Left renal pelvis (tissue), 4 donors: ENCODE measurements around the gene PDCD1LG2. TPM values are rescaled to one million over a fixed set of nuclear protein-coding genes. Genes with fewer than 3 reads are reported as not detected.

Experiments
- DNase-seq, 4 donors: peaks; one replicate each; pipeline ENCODE4 v3.0.0-alpha.2; 2013; ENCODE audit warnings: low read depth in 4 of 4, low spot score in 3 of 4
- polyA plus RNA-seq, 4 donors: library from polyadenylated mRNA; unstranded; fragments of 120-200 nt; gene quantifications; one replicate each; pipeline ENCODE4 v1.2.1, GENCODE V29; 2013; ENCODE audit not compliant: insufficient read length in 4 of 4

Gene PDCD1LG2
- polyA plus RNA-seq, 4 donors: 0.13 to 0.37 (median 0.27) TPM; not detected in 1

GRCh38 chr9:5608298-5609225, 98.2 kb downstream of the PDCD1LG2 start:
- DNase-seq: no peak

- DNase-seq: no peak
Measured at GRCh38 chr9:5609226-5609596, 98.9 kb downstream of the PDCD1LG2 start.

- DNase-seq: no peak
Measured at GRCh38 chr9:5610491-5610890, 100.2 kb downstream of the PDCD1LG2 start.

GRCh38 chr9:5611321-5612184, 101.2 kb downstream of the PDCD1LG2 start:
- no peak for DNase-seq

- DNase-seq: no peak
Measured at GRCh38 chr9:5612185-5612530, 101.8 kb downstream of the PDCD1LG2 start.

- no peak for DNase-seq
Measured at GRCh38 chr9:5614192-5614591, 103.9 kb downstream of the PDCD1LG2 start.

GRCh38 chr9:5614985-5615384, 104.7 kb downstream of the PDCD1LG2 start:
- no peak for DNase-seq

- DNase-seq: no peak
Measured at GRCh38 chr9:5617749-5618148, 107.4 kb downstream of the PDCD1LG2 start.

GRCh38 chr9:5620494-5620893, 110.2 kb downstream of the PDCD1LG2 start:
- no peak for DNase-seq

Other genes with a start within 250 kb of the PDCD1LG2 start
- gene RLN2, start 205.8 kb upstream of the PDCD1LG2 start, polyA plus RNA-seq: 1 to 10 TPM in 3 of 4 donors, not detected in 1; 2.8 to 4.3 (median 3.2) TPM
- under 1 TPM in 3 of 4 donors, not detected in 1; 0.37 to 0.96 (median 0.75) TPM for gene RLN1, start 170.7 kb upstream of the PDCD1LG2 start, polyA plus RNA-seq
- gene PLGRKT, start 72.6 kb upstream of the PDCD1LG2 start, polyA plus RNA-seq: 10 to 100 TPM; 30.7 to 39.2 (median 37.7) TPM
- 1 to 10 TPM in 2 of 4 donors, under 1 TPM in 2; 0.39 to 1.4 (median 0.85) TPM for gene CD274, start 60.0 kb upstream of the PDCD1LG2 start, polyA plus RNA-seq
- gene RIC1, start 118.6 kb downstream of the PDCD1LG2 start, polyA plus RNA-seq: 10 to 100 TPM; 28.6 to 36.0 (median 30.8) TPM